Measurements from ENCODE around the gene PPP1R1C.

DNA sequence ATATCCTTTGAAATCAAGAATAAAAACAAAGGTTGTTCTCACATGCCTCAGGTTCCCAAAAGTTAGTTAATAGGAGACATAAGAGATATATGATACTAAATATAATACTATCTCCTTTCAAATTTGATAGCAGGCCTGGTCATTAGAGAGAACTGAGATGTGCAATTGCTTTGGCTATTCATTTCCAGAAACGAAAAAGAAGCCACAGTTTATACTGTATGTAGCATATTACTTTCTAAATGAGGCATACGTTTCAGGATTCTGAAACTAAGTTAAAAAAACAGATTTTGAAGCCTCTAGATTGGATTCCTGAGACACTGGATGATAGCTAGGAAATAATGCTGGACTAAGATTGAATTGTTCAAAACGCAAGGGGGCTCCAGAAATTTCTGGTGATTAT lies 7.1 kb downstream of the PPP1R1C start:
- TF ChIP-seq, protein P1, sequence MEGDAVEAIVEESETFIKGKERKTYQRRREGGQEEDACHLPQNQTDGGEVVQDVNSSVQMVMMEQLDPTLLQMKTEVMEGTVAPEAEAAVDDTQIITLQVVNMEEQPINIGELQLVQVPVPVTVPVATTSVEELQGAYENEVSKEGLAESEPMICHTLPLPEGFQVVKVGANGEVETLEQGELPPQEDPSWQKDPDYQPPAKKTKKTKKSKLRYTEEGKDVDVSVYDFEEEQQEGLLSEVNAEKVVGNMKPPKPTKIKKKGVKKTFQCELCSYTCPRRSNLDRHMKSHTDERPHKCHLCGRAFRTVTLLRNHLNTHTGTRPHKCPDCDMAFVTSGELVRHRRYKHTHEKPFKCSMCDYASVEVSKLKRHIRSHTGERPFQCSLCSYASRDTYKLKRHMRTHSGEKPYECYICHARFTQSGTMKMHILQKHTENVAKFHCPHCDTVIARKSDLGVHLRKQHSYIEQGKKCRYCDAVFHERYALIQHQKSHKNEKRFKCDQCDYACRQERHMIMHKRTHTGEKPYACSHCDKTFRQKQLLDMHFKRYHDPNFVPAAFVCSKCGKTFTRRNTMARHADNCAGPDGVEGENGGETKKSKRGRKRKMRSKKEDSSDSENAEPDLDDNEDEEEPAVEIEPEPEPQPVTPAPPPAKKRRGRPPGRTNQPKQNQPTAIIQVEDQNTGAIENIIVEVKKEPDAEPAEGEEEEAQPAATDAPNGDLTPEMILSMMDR (IDR thresholded peaks at IDR 0.05) = no peak
- no peak for TF ChIP-seq POLR2A (IDR thresholded peaks at IDR 0.05)
